Measurements from ENCODE around the gene SLX4IP. TPM values are rescaled to one million over a fixed set of nuclear protein-coding genes. Genes with fewer than 3 reads are reported as not detected.

The SLX4IP gene
- polyA plus RNA-seq, 3 donors = 0.76 to 2.5 (median 1.1) TPM

DNA sequence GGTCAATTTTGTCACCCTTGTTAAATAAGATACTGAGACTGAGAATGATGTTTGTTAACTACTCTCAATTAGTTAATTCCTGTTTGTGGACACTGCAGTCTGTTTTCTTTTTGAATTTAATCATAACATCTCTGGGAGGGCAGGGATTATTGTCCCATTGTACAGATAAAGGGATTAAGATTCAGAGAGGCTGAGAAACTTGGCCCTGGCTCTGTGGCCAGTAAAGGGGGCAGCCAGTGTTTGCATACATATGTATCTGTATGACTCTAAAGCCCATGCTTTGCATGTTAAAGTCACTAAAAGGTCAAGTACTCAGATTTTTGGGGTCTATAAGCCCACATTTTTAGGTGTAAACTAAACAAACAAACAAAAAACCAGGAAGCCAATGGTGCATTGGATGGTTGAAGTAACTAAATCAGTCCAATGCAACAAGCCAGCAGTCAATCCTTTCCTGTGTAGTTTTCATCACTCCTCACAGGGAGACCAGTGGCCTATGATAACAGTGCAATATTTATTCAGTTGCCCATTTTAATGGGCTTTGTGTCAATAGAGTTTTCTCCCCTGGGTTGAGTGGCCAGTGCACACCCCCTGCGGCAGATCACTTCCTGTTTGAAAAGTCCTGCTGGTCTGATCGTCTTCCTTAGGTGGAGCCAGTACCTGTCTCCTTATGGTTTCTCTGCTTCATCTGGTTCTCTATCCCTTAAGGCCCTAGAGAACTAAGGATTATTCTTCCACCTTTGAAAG lies 106.7 kb downstream of the SLX4IP start:
- H3K4me3 Mint-ChIP-seq = no peak overlapping the region
- no peak for TF ChIP-seq CTCF (IDR thresholded peaks at IDR 0.05)
- no peaks in the 10 kb centered on the region for H4K20me1 ChIP-seq (ENCODE audit: insufficient read depth, low read length)

DNA sequence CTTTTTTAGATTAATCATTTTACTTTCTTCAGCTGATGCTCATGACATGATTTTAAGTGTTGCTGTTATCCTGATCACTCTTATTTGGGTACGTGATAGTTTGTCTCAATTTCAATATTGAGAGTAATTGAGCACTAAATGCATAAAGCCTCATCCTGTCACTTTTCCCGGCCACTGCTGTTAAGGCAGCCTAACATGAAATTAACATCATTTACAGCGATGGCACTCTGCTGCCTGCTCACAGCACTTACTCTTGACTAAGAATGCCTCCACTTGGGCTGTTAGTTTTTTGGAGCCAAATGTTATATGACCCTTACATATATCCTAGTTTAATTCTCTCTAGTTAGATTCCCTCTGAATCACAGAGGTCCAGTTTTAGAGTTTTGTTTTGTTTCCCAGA lies 107.3 kb downstream of the SLX4IP start:
- peaks cover 19 to 24% of the 10 kb centered on the region in 2 donors for H3K4me1 ChIP-seq (ENCODE audit: control insufficient read depth in 1 of 2, insufficient read depth in 2 of 2, low read length in 2 of 2)
- H3K27ac Mint-ChIP-seq = peak overlapping the region in 1 of 7 donors; percentile 73
- no peak for DNase-seq

More for the DNA sequence above, 106.7 kb downstream of the SLX4IP start:
- Mint-ChIP-seq H3K36me3 (peaks cover 0 to 6% of the 10 kb centered on the region in 2 donors), H3K4me1 (peaks cover 32% of the 10 kb centered on the region), H3K27ac (peak overlapping the region in 2 of 7 donors; percentile 26 to 73), H3K27me3 (ENCODE audit: low read depth in 3 of 3) (no peaks in the 10 kb centered on the region), H3K9me3 (no peaks in the 10 kb centered on the region)
- Histone ChIP-seq H3K9me3 (replicated peaks in 1 of 2; ENCODE audit: control insufficient read depth in 1 of 2, insufficient read depth in 1 of 2, low read length in 2 of 2) (no peaks in the 10 kb centered on the region), H3K79me2 (ENCODE audit: insufficient read depth, low read length) (no peaks in the 10 kb centered on the region), H3K27ac (ENCODE audit: low read depth in 1 of 2, low read length in 2 of 2) (no peak overlapping the region), H3K4me1 (ENCODE audit: control insufficient read depth in 1 of 2, insufficient read depth in 2 of 2, low read length in 2 of 2) (peaks cover 19 to 24% of the 10 kb centered on the region in 2 donors), H3K27me3 (ENCODE audit: control insufficient read depth in 2 of 2, insufficient read depth in 2 of 2, low read length in 2 of 2) (no peaks in the 10 kb centered on the region), H3K9ac (ENCODE audit: insufficient read depth, low read length, poor library complexity, severe bottlenecking) (no peak overlapping the region), H2AFZ (ENCODE audit: insufficient read depth, low read depth, low read length, poor library complexity, severe bottlenecking) (no peak overlapping the region), H3K36me3 (replicated peaks in 1 of 2; ENCODE audit: control insufficient read depth in 1 of 2, insufficient read depth in 2 of 2, low read length in 2 of 2) (no peaks in the 10 kb centered on the region), H3K4me3 (replicated peaks in 1 of 3; ENCODE audit: low read depth in 2 of 3, low read length in 3 of 3) (no peak overlapping the region), H3K4me2 (replicated peaks; ENCODE audit: extremely low read depth, low read length, poor library complexity, severe bottlenecking) (no peak overlapping the region)
- no CpG with 5 or more reads among the region's 2 CpGs for WGBS (ENCODE audit: insufficient coverage)
- intact Hi-C loops (cut with micrococcal nuclease) = no loop called here
- no peak for DNase-seq

More for the DNA sequence above, 107.3 kb downstream of the SLX4IP start:
- Histone ChIP-seq H3K4me2 (replicated peaks; ENCODE audit: extremely low read depth, low read length, poor library complexity, severe bottlenecking) (no peak overlapping the region), H4K20me1 (ENCODE audit: insufficient read depth, low read length) (no peaks in the 10 kb centered on the region), H2AFZ (ENCODE audit: insufficient read depth, low read depth, low read length, poor library complexity, severe bottlenecking) (no peak overlapping the region), H3K27ac (ENCODE audit: low read depth in 1 of 2, low read length in 2 of 2) (no peak overlapping the region), H3K79me2 (ENCODE audit: insufficient read depth, low read length) (no peaks in the 10 kb centered on the region), H3K9me3 (replicated peaks in 1 of 2; ENCODE audit: control insufficient read depth in 1 of 2, insufficient read depth in 1 of 2, low read length in 2 of 2) (no peaks in the 10 kb centered on the region), H3K9ac (ENCODE audit: insufficient read depth, low read length, poor library complexity, severe bottlenecking) (no peak overlapping the region), H3K36me3 (replicated peaks in 1 of 2; ENCODE audit: control insufficient read depth in 1 of 2, insufficient read depth in 2 of 2, low read length in 2 of 2) (no peaks in the 10 kb centered on the region), H3K27me3 (ENCODE audit: control insufficient read depth in 2 of 2, insufficient read depth in 2 of 2, low read length in 2 of 2) (no peaks in the 10 kb centered on the region), H3K4me3 (replicated peaks in 1 of 3; ENCODE audit: low read depth in 2 of 3, low read length in 3 of 3) (no peak overlapping the region)
- Mint-ChIP-seq H3K9me3 (no peaks in the 10 kb centered on the region), H3K4me1 (peaks cover 32% of the 10 kb centered on the region), H3K27me3 (ENCODE audit: low read depth in 3 of 3) (peaks cover 0 to 2% (median 2%) of the 10 kb centered on the region in 3 donors), H3K36me3 (peaks cover 0 to 6% of the 10 kb centered on the region in 2 donors), H3K4me3 (no peak overlapping the region)
- TF ChIP-seq CTCF (IDR thresholded peaks at IDR 0.05) = no peak
- WGBS (ENCODE audit: insufficient coverage) = no CpG with 5 or more reads among the region's 3 CpGs
- intact Hi-C loops (cut with micrococcal nuclease) = no loop called here

Data from CD14-positive monocyte (primary cell).